Endodermal cell (in vitro differentiated cells): ENCODE measurements around the gene PCP2. TPM values are rescaled to one million over a fixed set of nuclear protein-coding genes. Genes with fewer than 3 reads are reported as not detected.

Experiments used
- DNase-seq: peaks from one replicate; pipeline ENCODE4 v3.0.0-alpha.2; 2017
- H3K27ac ChIP-seq: 2 replicates; pipeline ENCODE4 v1.5.1; 2013; ENCODE audit warnings: mild to moderate bottlenecking, low read depth, low read length, moderate library complexity
- H3K27me3 ChIP-seq: 2 replicates; pipeline ENCODE4 v1.6.1; 2013; ENCODE audit warnings: mild to moderate bottlenecking, low read length, moderate library complexity; ENCODE audit not compliant: insufficient read depth, control insufficient read depth, poor library complexity, severe bottlenecking
- H3K36me3 ChIP-seq: 2 replicates; pipeline ENCODE4 v1.7.0; 2013; ENCODE audit warnings: mild to moderate bottlenecking, low read length, moderate library complexity; ENCODE audit not compliant: control insufficient read depth, insufficient read depth
- H3K4me1 ChIP-seq: one replicate; pipeline ENCODE4 v1.7.0; 2013; ENCODE audit warnings: low read length; ENCODE audit not compliant: control insufficient read depth, insufficient read depth
- H3K4me3 ChIP-seq: 2 replicates; pipeline ENCODE4 v1.5.1; 2013; ENCODE audit warnings: mild to moderate bottlenecking, low read length, moderate library complexity
- H3K9ac ChIP-seq: 2 replicates; pipeline ENCODE4 v1.6.1; 2013; ENCODE audit warnings: mild to moderate bottlenecking, low read length, moderate library complexity; ENCODE audit not compliant: poor library complexity, severe bottlenecking; ENCODE audit errors: extremely low read depth
- H3K9me3 ChIP-seq: 2 replicates; pipeline ENCODE4 v1.6.1; 2013; ENCODE audit warnings: mild to moderate bottlenecking, low read length, moderate library complexity; ENCODE audit not compliant: control insufficient read depth
- H3K27ac Mint-ChIP-seq: 2 replicates; pipeline ENCODE4 v1.8.0; 2020; ENCODE audit warnings: mixed read lengths
- H3K27me3 Mint-ChIP-seq: 2 replicates; pipeline ENCODE4 v1.8.0; 2021; ENCODE audit warnings: mild to moderate bottlenecking, mixed read lengths; ENCODE audit not compliant: insufficient read depth
- H3K36me3 Mint-ChIP-seq: 2 replicates; pipeline ENCODE4 v1.8.0; 2020; ENCODE audit warnings: low read depth, mixed read lengths
- H3K4me1 Mint-ChIP-seq: 2 replicates; pipeline ENCODE4 v1.8.0; 2020; ENCODE audit warnings: mixed read lengths
- H3K4me3 Mint-ChIP-seq: 2 replicates; pipeline ENCODE4 v1.8.0; 2020; ENCODE audit warnings: mild to moderate bottlenecking, moderate library complexity, mixed read lengths
- H3K9me3 Mint-ChIP-seq: 2 replicates; pipeline ENCODE4 v1.8.0; 2020; ENCODE audit warnings: mild to moderate bottlenecking, mixed read lengths
- CTCF ChIP-seq: fragments of 200-600 bp; sonication (generic); conservative IDR thresholded peaks from 2 replicates; pipeline ENCODE4 v1.5.0; 2021; ENCODE audit warnings: antibody characterized with exemption, mild to moderate bottlenecking
- WGBS, 2 experiments: methylation state at CpG; one replicate each; pipeline versions ENCODE4 v1.1.5 to v1.1.7; 2013; ENCODE audit warnings: missing lambda C conversion rate in 2 of 2, mixed read lengths in 1 of 2; ENCODE audit not compliant: insufficient coverage in 1 of 2, insufficient read length in 1 of 2; 5-methylcytosine and 5-hydroxymethylcytosine counted together
- total RNA-seq, 2 donors: library from RNA; stranded (reverse); fragmentation: NEBNext Ultra II Directional in 1 of 2; extraction: Animal tissue kit (Norgen Biotek cat#: 25700) in 1 of 2; gene quantifications; 2 replicates in 1 of 2; 3 replicates in 1 of 2; pipeline ENCODE4 v1.2.1, GENCODE V29; 2021

Gene PCP2
- total RNA-seq, 2 donors from 2014 or later = 0.55 TPM; not detected in 1

DNA sequence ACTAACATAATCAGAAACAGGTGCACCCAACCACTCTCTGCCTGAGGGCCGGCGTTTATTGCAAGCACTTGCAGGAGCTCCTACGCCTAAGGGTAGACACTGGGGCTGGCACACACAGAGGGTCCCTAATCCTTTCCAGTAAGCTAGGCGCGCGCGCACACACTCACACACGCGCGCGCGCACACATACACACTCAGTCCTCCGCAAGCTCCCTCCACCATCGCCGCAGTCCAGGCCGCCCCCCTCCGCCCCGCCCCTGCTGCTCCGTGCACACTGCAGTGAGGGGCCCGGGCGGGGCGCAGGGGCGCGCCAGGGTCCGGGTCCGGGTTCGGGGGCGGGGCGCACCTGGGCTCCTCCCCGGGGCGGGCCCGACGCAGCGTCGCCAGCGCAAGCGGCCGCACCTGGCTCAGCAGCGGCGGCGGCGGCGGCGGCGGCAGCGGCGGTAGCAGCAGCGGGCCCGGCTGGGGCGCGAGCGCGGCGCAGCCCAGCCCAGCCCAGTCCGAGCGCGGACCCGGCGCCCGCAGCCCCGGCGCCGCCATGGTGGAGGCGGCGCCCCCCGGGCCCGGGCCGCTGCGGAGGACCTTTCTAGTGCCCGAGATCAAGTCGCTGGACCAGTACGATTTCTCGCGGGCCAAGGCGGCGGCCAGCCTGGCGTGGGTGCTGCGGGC is 37.9 kb downstream of the PCP2 start, which contains the start of gene CAMSAP3:
Gene CAMSAP3, plus strand, starts transcription at position 398 of the 668 bp plus-strand sequence. Its CDS starts 140 bp downstream, at position 538.
- Histone ChIP-seq H3K9ac (peak within 1 kb of the TSS; percentile 57), H3K4me1 (peaks cover 7% of the 10 kb centered on the region), H3K27ac (no peak within 1 kb of the TSS), H3K36me3 (peaks cover 15% of the 10 kb centered on the region), H3K9me3 (no peaks in the 10 kb centered on the region), H3K27me3 (no peaks in the 10 kb centered on the region), H3K4me3 (peak within 1 kb of the TSS; percentile 82)
- 0% methylated on average over 17 to 78 of the region's 78 CpGs for whole genome bisulfite sequencing, 2 experiments
- no peaks in the 10 kb centered on the region for H3K9me3 Mint-ChIP-seq
- H3K36me3 Mint-ChIP-seq = peaks cover 17% of the 10 kb centered on the region
- DNase-seq = peak; percentile 93
- H3K4me3 Mint-ChIP-seq = peak within 1 kb of the TSS; percentile 74
- H3K27ac Mint-ChIP-seq = no peak within 1 kb of the TSS
- no peak for TF ChIP-seq CTCF
- H3K27me3 Mint-ChIP-seq = peaks cover 21% of the 10 kb centered on the region
- H3K4me1 Mint-ChIP-seq = peaks cover 14% of the 10 kb centered on the region

- Mint-ChIP-seq H3K27me3 (peaks cover 26% of the 10 kb centered on the region), H3K27ac (no peak overlapping the region), H3K36me3 (no peaks in the 10 kb centered on the region), H3K4me3 (no peak overlapping the region), H3K4me1 (no peaks in the 10 kb centered on the region), H3K9me3 (no peaks in the 10 kb centered on the region)
- WGBS, 2 experiments = 80% methylated on average over 8 of the region's 8 CpGs; no CpG with 5 or more reads in 1 of the 2 experiments
- Histone ChIP-seq H3K4me1 (no peaks in the 10 kb centered on the region), H3K36me3 (no peaks in the 10 kb centered on the region), H3K4me3 (no peak overlapping the region), H3K9me3 (no peaks in the 10 kb centered on the region), H3K27me3 (no peaks in the 10 kb centered on the region), H3K27ac (no peak overlapping the region), H3K9ac (no peak overlapping the region)
- TF ChIP-seq CTCF = no peak
- DNase-seq = no peak
Observed at GRCh38 chr19:7590256-7590655, 43.3 kb downstream of the PCP2 start.

GRCh38 chr19:7589822-7590221 is 43.7 kb downstream of the PCP2 start:
- Histone ChIP-seq H3K27ac (no peak overlapping the region), H3K4me1 (no peaks in the 10 kb centered on the region), H3K27me3 (no peaks in the 10 kb centered on the region), H3K9ac (no peak overlapping the region), H3K4me3 (no peak overlapping the region), H3K9me3 (no peaks in the 10 kb centered on the region), H3K36me3 (no peaks in the 10 kb centered on the region)
- no peaks in the 10 kb centered on the region for H3K36me3 Mint-ChIP-seq
- no peak overlapping the region for H3K27ac Mint-ChIP-seq
- H3K27me3 Mint-ChIP-seq = peaks cover 27% of the 10 kb centered on the region
- DNase-seq = no peak
- no peak for TF ChIP-seq CTCF
- H3K4me3 Mint-ChIP-seq = no peak overlapping the region
- H3K4me1 Mint-ChIP-seq = no peaks in the 10 kb centered on the region
- H3K9me3 Mint-ChIP-seq = no peaks in the 10 kb centered on the region
- WGBS, 2 experiments = 91 to 94% methylated on average over 7 of the region's 7 CpGs
